ENCODE results near the gene TEAD3.
A peak's percentile ranks its signal among the peaks of the same experiment; 100 is the strongest.

The TEAD3 gene

DNA sequence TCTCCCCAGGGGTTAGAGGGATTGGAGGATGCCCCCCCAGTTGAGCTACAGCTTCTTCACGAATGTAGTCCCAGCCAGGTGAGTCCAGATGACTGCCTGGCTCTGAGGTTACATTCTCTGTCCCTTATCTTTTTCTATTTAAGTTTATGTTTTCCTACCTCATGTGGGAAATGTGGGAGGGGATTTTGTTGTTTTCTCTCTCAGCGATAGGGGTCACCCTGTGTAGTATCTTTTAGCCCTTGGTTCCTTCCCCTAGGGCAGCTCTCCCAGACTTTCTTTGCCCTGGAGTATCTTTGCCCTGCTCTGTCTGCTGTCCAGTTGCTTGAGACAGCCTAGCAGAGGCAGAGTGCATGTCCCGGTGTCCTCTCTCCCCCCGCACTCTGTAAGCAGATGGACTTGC lies 39.0 kb downstream of the TEAD3 start:
- DNase-seq (ENCODE audit: low spot score), result no peak
- TF ChIP-seq, protein P1, sequence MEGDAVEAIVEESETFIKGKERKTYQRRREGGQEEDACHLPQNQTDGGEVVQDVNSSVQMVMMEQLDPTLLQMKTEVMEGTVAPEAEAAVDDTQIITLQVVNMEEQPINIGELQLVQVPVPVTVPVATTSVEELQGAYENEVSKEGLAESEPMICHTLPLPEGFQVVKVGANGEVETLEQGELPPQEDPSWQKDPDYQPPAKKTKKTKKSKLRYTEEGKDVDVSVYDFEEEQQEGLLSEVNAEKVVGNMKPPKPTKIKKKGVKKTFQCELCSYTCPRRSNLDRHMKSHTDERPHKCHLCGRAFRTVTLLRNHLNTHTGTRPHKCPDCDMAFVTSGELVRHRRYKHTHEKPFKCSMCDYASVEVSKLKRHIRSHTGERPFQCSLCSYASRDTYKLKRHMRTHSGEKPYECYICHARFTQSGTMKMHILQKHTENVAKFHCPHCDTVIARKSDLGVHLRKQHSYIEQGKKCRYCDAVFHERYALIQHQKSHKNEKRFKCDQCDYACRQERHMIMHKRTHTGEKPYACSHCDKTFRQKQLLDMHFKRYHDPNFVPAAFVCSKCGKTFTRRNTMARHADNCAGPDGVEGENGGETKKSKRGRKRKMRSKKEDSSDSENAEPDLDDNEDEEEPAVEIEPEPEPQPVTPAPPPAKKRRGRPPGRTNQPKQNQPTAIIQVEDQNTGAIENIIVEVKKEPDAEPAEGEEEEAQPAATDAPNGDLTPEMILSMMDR (IDR thresholded peaks at IDR 0.05), result no peak
- no peak overlapping the region for H3K4me3 ChIP-seq

DNA sequence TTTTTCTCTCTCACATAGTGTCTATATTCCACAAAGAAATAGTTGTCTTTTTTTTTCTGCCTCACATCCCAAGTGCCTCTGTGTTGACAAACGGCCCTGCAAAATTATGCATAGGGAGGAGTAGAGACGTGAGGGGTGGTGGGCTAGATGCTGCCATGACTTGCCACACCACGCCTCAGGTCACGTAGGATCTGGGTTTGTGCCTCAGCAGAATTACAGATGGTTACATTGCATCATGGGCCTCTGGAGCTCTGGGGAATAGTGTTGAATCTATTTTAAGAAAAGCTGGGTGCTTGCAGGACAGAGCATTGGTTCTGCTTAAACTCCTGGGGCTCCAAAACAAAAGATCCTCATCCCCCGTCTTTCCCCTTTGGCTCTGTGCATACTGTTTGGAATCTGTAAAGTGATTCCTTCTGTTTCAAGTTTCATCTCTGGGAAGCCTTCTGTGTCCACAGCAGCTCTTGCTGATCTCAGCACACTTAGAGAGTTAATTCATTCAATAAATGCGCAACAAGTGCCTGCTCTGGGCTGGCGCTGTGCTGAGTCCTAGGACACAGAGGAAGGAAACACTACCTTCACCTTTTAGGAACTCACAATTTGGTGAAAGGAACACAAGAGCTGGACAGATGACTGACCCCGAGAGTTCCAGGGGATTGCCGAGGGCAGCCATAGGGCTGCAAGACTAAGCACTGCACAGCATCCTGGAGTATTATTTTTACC lies 42.3 kb downstream of the TEAD3 start:
- no peak for DNase-seq (ENCODE audit: low spot score)
- Histone ChIP-seq H3K27ac (peak overlapping the region; percentile 18 to 51), H3K4me3 (no peak overlapping the region)
- TF ChIP-seq, protein P1 (IDR thresholded peaks at IDR 0.05), result no peak

More for the DNA sequence above, 39.0 kb downstream of the TEAD3 start:
- no peak overlapping the region for H3K27ac ChIP-seq

DNA sequence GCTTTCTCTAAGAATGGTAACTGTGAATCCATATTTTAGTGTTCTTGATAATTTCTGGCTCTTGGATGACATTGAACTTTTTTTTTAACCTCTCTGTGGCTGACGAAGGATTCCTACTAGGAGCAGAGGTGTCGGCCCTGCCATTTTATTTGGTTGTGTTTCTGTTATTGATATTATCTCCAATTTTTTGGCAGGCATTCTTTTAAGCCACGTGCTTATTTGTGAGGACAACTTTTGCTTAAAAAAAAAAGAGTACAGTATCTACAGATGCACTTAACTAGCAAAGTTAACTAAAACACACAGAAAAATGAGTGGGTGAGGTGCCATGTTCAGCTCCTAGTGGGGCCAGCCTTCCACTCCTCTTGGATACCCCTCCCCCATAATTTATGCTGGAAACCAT lies 43.6 kb downstream of the TEAD3 start:
- Histone ChIP-seq H3K4me3 (peak overlapping the region; percentile 87), H3K27ac (peak overlapping the region in 1 of 2 donors; percentile 51)
- TF ChIP-seq, protein P1 (IDR thresholded peaks at IDR 0.05), result no peak
- DNase-seq (ENCODE audit: low spot score), result no peak

DNA sequence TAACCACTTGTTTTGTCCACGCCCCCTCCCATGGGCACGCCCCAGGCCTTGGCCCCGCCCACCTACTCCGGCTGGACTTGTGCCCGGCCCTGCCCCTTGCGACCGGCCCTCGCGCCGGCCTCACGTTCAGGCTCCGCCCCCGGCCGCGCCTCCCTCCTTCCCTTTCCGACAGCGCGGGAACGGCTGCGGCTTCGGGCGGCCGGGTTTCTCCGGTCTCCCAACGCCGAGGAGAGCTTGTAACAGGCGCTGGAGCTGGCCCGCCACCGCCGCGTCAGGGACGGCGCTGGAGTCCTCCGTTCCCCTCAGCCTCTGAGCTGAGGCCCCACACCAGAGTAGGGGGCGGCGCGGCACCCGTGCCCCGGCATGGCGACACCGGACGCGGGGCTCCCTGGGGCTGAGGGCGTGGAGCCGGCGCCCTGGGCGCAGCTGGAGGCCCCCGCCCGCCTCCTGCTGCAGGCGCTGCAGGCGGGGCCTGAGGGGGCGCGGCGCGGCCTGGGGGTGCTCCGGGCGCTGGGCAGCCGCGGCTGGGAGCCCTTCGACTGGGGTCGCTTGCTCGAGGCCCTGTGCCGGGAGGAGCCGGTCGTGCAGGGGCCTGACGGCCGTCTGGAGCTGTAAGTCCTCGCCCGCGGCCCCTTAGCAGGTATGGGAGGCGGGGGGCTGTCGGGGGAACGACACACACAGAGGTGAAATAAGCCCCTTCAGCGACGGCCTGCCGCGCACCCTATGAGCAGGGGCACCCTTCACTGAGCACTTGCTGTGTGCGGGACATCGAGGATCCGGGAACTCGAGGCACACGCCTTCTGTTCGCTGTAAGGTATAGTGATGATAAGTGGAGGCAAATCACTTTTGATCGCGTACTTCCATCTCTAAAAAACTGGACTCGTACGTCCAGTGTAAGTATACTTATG lies 44.4 kb downstream of the TEAD3 start, which contains the start of gene FANCE:
Gene FANCE, plus strand, starts transcription at position 156 of the 908 bp plus-strand sequence. Its CDS starts 208 bp downstream, at position 364.
- TF ChIP-seq, protein P1 (IDR thresholded peaks at IDR 0.05), result no peak
- DNase-seq (ENCODE audit: low spot score), result peak; percentile 96
- H3K27ac ChIP-seq, result peak within 1 kb of the TSS; percentile 51 to 81
- peak within 1 kb of the TSS; percentile 87 for H3K4me3 ChIP-seq

DNA sequence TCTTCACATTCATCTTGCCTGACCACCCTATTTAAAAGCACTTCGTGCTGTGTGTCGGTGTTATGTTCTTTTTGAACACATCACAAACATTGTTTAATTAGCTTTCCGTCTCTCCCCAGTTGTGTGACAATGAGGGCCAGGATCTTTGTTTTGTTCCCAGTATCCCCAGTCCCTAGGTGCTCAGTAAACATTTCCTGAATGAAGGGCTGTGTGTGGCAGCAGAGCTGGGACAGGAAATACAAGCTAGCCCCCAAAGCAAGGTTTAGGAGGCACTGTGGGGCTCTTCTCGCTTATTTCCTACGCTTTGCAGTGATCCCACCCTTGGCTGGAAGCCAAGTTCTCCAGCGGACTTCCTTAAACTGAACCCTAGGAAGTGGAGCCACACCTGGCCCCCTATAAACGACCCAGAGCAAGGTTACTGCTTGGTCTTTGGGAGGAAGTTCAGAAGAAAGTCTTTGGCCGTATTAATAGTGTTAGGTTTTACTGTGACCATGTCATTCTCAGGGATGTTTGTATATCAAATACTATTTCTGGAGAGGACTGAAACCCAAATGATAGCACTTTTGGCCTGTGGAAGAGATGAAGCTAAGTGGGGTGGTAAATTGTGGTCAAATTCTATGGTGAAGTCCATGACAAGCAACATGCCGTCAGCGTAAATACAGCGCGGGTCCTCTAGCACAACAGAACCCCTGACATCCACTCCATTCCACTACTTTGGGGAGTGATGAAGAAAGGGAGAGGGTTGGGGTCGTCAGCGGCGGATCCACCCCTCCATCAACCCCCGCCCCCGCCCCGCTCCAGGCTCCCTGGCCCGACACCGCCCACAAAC lies 45.3 kb downstream of the TEAD3 start:
- TF ChIP-seq, protein P1 (IDR thresholded peaks at IDR 0.05), result no peak
- Histone ChIP-seq H3K27ac (peak overlapping the region; percentile 51 to 81), H3K4me3 (peak overlapping the region; percentile 87)
- no peak for DNase-seq (ENCODE audit: low spot score)

DNA sequence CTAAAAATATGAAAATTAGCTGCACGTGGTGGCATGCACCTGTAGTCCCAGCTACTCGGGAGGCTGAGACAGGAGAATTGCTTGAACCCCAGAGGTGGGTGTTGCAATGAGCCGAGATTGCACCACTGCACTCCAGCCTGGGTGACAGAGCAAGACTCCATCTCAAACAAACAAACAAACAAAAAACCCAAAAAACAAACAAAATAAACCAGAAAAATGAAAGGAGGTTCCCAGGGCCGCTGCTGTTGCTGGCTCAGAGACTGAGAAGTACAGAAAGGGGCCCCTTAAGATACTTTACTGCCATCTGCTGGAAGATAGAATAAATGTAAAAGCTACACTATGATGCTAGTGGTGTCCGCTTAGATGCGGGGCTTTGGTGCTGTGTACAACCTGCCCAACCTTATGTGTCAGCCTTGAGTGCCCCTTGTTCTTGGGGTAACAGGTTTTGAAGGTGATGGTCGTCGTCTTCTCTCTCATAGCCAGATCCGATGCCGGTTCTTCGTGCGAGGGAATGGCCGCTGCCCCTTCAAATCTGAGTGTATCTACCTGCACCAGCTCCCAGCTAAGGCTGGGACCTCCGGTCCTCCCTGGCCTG lies 47.5 kb downstream of the TEAD3 start:
- DNase-seq (ENCODE audit: low spot score), result no peak
- TF ChIP-seq, protein P1 (IDR thresholded peaks at IDR 0.05), result peak; percentile 66
- no peak overlapping the region for H3K4me3 ChIP-seq
- H3K27ac ChIP-seq, result no peak overlapping the region
